ENCODE measurements around the gene PARVB. TPM values are rescaled to one million over a fixed set of nuclear protein-coding genes. Genes with fewer than 3 reads are reported as not detected.

PARVB gene
- total RNA-seq, 1 donor from 2014 or later, result 49.3 TPM

- ATAC-seq (peak; percentile 28), DNase-seq (peak; percentile 56)
- Histone ChIP-seq H3K4me1 (no peaks in the 10 kb centered on the region), H3K9me3 (no peaks in the 10 kb centered on the region), H3K4me3 (no peak overlapping the region), H3K27ac (no peak overlapping the region), H3K27me3 (no peaks in the 10 kb centered on the region), H3K36me3 (peaks cover 8% of the 10 kb centered on the region)
- no peak for TF ChIP-seq CTCF (IDR thresholded peaks at IDR 0.05)
- intact Hi-C loops (cut with DNase I), result no loop called here
Measured at GRCh38 chr22:44118645-44119315, 94.7 kb downstream of the PARVB start.

DNA sequence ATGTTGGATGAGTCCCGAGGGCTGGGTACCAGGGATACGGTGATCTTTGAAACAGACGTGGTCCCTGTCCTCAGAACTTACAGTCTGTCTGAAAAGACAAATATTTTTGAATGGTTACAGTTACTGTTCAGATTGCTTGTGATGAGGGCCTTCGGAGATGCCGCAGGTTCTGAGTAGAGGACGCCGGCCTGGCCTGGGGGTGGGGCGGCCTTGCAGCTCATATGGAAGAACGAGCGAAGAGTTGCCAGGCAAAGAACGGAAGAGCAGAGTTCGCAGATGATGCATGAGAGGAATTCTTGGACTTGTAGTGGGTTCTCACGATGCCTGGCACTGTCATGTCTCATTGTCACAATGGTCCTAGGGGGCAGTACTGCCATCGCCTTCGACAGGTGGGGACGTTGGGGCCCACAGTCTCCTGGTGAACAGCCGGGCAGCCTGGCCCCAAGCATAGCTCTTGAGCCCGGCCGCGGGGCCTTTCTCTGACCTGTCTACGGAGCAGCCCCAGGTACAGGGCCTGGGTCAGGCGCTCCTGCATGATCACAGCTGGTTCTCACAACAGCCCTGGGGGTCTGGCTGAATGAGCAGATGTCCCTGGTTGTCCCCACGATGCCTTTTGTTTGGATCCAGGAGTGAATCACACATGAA, 95.7 kb downstream of the PARVB start:
- Histone ChIP-seq H3K27ac (no peak overlapping the region), H3K4me1 (no peaks in the 10 kb centered on the region), H3K36me3 (peaks cover 8% of the 10 kb centered on the region), H3K4me3 (no peak overlapping the region), H3K9me3 (no peaks in the 10 kb centered on the region), H3K27me3 (no peaks in the 10 kb centered on the region)
- ATAC-seq (no peak), DNase-seq (peak; percentile 52)
- TF ChIP-seq CTCF (IDR thresholded peaks at IDR 0.05), result no peak
- intact Hi-C loops (cut with DNase I), result no loop called here

DNA sequence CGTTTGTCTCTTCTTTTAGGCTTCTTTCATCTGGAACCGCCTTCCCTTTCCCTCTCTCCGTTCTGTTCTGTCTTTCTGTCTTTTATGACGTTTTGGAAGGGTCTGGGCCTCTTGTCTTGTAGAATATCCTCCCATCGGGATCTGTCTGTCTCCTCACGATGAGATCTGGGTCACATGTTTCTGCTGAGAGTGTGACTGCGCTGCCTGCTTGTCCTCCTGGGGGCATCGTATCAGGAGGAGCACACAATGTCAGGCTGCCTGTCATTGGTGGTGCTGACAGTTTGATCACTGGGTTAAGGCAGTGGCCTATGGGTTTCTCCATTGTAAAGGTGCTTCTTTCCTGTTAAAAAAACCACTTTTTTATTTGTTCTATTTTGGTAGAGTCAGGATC, 96.2 kb downstream of the PARVB start:
- DNase-seq (peak; percentile 13), ATAC-seq (no peak)
- H3K36me3 ChIP-seq, result peaks cover 8% of the 10 kb centered on the region
- H3K4me1 ChIP-seq, result no peaks in the 10 kb centered on the region
- no peak for TF ChIP-seq CTCF (IDR thresholded peaks at IDR 0.05)
- no peak overlapping the region for H3K27ac ChIP-seq
- H3K4me3 ChIP-seq, result no peak overlapping the region
- intact Hi-C loops (cut with DNase I), result no loop called here
- no peaks in the 10 kb centered on the region for H3K9me3 ChIP-seq
- H3K27me3 ChIP-seq, result no peaks in the 10 kb centered on the region

DNA sequence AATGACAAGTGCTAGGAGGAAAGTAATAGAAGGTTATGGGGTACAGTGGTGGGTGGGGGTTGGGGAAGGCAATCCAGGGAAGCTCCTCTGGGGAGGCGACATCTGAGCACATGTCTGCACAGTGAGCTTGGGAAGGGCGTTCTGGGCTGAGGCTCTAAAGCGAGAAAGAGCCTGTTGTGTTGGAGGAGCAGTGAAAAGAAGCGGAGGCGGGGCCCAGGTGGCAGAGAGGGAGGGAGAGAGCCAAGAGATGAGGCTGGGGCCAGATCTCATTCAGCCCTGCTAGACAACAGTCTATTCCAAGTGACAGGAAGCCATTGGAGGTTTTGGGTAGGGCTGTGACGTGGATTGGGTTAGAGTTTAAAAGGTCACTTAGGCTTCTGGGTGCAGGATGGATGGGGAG, 101.3 kb downstream of the PARVB start:
- H3K36me3 ChIP-seq, result no peaks in the 10 kb centered on the region
- no peak overlapping the region for H3K27ac ChIP-seq
- no peak for ATAC-seq
- no peaks in the 10 kb centered on the region for H3K4me1 ChIP-seq
- intact Hi-C loops (cut with DNase I), result no loop called here
- DNase-seq, result peak; percentile 28
- no peak for TF ChIP-seq CTCF (IDR thresholded peaks at IDR 0.05)
- no peaks in the 10 kb centered on the region for H3K9me3 ChIP-seq
- H3K27me3 ChIP-seq, result no peaks in the 10 kb centered on the region
- no peak overlapping the region for H3K4me3 ChIP-seq

DNA sequence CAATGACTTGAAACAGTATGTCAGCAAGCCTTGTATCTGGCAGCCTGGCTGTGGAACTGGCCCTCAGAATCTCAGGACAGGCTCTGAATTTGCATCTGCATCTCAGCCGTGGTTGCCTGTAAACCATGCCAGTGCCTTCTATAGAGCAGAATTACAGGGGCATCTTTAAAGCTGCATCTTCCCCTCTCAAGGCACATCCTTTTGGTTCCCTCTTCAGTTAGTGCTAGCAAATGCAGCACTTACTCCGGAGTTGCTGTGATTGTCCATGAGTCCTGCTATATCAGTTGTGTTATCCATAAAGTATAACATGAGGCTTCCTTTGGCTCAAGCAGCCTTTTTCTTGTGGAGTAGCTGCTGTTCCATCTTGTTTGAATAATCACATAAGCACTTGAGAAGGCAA, 102.7 kb downstream of the PARVB start:
- intact Hi-C loops (cut with DNase I), result no loop called here
- Histone ChIP-seq H3K4me3 (no peak overlapping the region), H3K27me3 (no peaks in the 10 kb centered on the region), H3K36me3 (no peaks in the 10 kb centered on the region), H3K9me3 (no peaks in the 10 kb centered on the region), H3K4me1 (no peaks in the 10 kb centered on the region), H3K27ac (no peak overlapping the region)
- ATAC-seq, result no peak
- no peak for TF ChIP-seq CTCF (IDR thresholded peaks at IDR 0.05)
- DNase-seq, result peak; percentile 6

Measured in upper lobe of right lung (tissue), 1 donor.